Heart left ventricle (tissue), 16 donors: ENCODE measurements around the gene SSR1. TPM values are rescaled to one million over a fixed set of nuclear protein-coding genes. Genes with fewer than 3 reads are reported as not detected.
"Not testable (repeated sequence)": the region's sequence is repeated elsewhere in the genome, so short reads cannot be mapped to it uniquely, and the experiment has no call there.

ENCODE experiments used
- ATAC-seq, 4 donors: fragments of 200-7000 bp; cut with Tn5 transposase; one replicate each; pipeline ENCODE4 v1.9.1; 2020 to 2022; ENCODE audit warnings: moderate library complexity in 4 of 4, mild to moderate bottlenecking in 3 of 4, moderate number of reproducible peaks in 1 of 4
- DNase-seq, 5 donors: peaks; one replicate each; pipeline ENCODE4 v3.0.0-alpha.2; 2020
- H3K27ac ChIP-seq, 12 donors: fragments of 200-600 bp; sonication (generic) in 4 of 12; one replicate each; pipeline versions ENCODE4 v1.5.0 to v1.8.0; 2016 to 2022; ENCODE audit warnings: mild to moderate bottlenecking in 2 of 12
- H3K27me3 ChIP-seq, 9 donors: fragments of 200-600 bp; sonication (generic) in 2 of 9; one replicate each; pipeline versions ENCODE4 v1.5.1 to v1.8.0; 2016 to 2022; ENCODE audit warnings: mild to moderate bottlenecking in 3 of 9
- H3K36me3 ChIP-seq, 9 donors: fragments of 200-600 bp; sonication (generic) in 2 of 9; one replicate each; pipeline versions ENCODE4 v1.5.0 to v1.8.0; 2018 to 2022; ENCODE audit warnings: mild to moderate bottlenecking in 2 of 9
- H3K4me1 ChIP-seq, 12 donors: fragments of 200-600 bp; sonication (generic) in 4 of 12; one replicate each; pipeline versions ENCODE4 v1.5.0 to v1.8.0; 2016 to 2022; ENCODE audit warnings: mild to moderate bottlenecking in 3 of 12
- H3K4me3 ChIP-seq, 12 donors: fragments of 200-600 bp; sonication (generic) in 4 of 12; one replicate each; pipeline versions ENCODE4 v1.5.0 to v1.8.0; 2017 to 2022; ENCODE audit warnings: mild to moderate bottlenecking in 9 of 12, moderate library complexity in 4 of 12
- H3K9me3 ChIP-seq, 12 donors: fragments of 200-600 bp; sonication (generic) in 4 of 12; one replicate each; pipeline versions ENCODE4 v1.5.0 to v1.8.0; 2016 to 2022; ENCODE audit warnings: mild to moderate bottlenecking in 1 of 12
- POLR2A ChIP-seq, 2 donors: fragments of 450-650 bp; IDR thresholded peaks; one replicate each; pipeline ENCODE4 v1.6.1; 2017; ENCODE audit warnings: antibody characterized with exemption in 2 of 2, mild to moderate bottlenecking in 2 of 2, moderate library complexity in 2 of 2
- WGBS, 4 donors: extraction: QIAGEN DNeasy Blood & Tissue Kit in 2 of 4; methylation state at CpG; one replicate each; pipeline versions ENCODE4 v1.1.5 to v1.1.7; 2013 to 2018; 5-methylcytosine and 5-hydroxymethylcytosine counted together
- intact Hi-C, 10 donors: fragments of 100-400 bp; cut with DNase I; formaldehyde crosslinking; loops; one replicate each; pipeline versions ENCODE4 v1.11.1 to v1.14.2; 2022
- long read RNA-seq, 3 donors: library from polyadenylated mRNA; unstranded; transcript quantifications; one replicate each; pipeline ENCODE4 v2.0.0, GENCODE V29; 2020 to 2021
- polyA plus RNA-seq, 2 donors: library from polyadenylated mRNA; stranded (reverse); fragments of 200-250 nt; gene quantifications; one replicate each; pipeline ENCODE4 v1.2.3, GENCODE V29; 2013
- total RNA-seq, 9 donors: library from RNA; depleted of rRNA in 2 of 9; stranded (reverse); fragments of >200 nt in 2 of 9; fragmentation: NEBNext Ultra II Directional in 3 of 9; extraction: Animal tissue kit (Norgen Biotek cat#: 25700) in 3 of 9; gene quantifications; one replicate each; pipeline versions ENCODE4 v1.1.0 to v1.2.4, GENCODE V29; 2016 to 2023
- TF ChIP-seq, protein P1 (sequence below), 12 donors: fragments of 200-600 bp; sonication (generic) in 4 of 12; IDR thresholded peaks; one replicate each; pipeline versions ENCODE4 v1.5.0 to v1.8.0; 2018 to 2022; ENCODE audit warnings: antibody characterized with exemption in 12 of 12, mild to moderate bottlenecking in 5 of 12
- donor health status: ischemic (EF 13 %, LVEDD 7.1; RV severe dilation, severe dysfunction).
- donor health status: healthy with polysubstance abuse.
- donor health status: DM: no; HTN: yes; CAD: no.
- donor health status: DM: no; HTN: no; CAD: no.
- donor health status: ischemic (EF 25% LVEDD 6.9; RV normal size, moderate dysfunction).
- donor health status: ischemic (EF 25% LVEDD 5.7; RV mildly dilated, moderate dysfunction).
- donor health status: healthy.
- donor health status: DM: yes; HTN: yes; CAD: no.
- donor health status: ischemic (EF 35%, LVEDD 5.7; RV mildly dilated, moderate dysfunction).
- donor health status: nonischemic (EF 11% LVEDD 7.7; RV severe dilation, severe dysfunction).
- donor health status: DM: yes; HTN: yes; CAD: no.
- donor health status: PGD.
- donor health status: ischemic (EF 29% LVEDD 5.4; RV normal size, mild dysfunction).
- donor health status: nonischemic (EF 23%, LVEDD 6.1; RV moderate dilation, normal function).

Gene SSR1
- total RNA-seq, result 100 to 1,000 TPM in 1 of 9 donors, 10 to 100 TPM in 8; 20.6 to 106 (median 67.9) TPM
- polyA plus RNA-seq, result 10 to 100 TPM in 1 of 2 donors, 1 to 10 TPM in 1; 8.6 to 80.0 TPM
- long read RNA-seq, donor 1, full-length matches to known transcripts, result 31 of 40 reads
- long read RNA-seq, donor 1, partial matches to known transcripts, result 2 of 40 reads
- long read RNA-seq, donor 1, other reads (novel, unspliced or antisense), result 7 of 40 reads
- long read RNA-seq, donor 2, full-length matches to known transcripts, result 166 of 215 reads
- long read RNA-seq, donor 2, partial matches to known transcripts, result 8 of 215 reads
- long read RNA-seq, donor 2, other reads (novel, unspliced or antisense), result 41 of 215 reads
- long read RNA-seq, donor 3, full-length matches to known transcripts, result 51 of 60 reads
- long read RNA-seq, donor 3, partial matches to known transcripts, result 1 of 60 reads
- long read RNA-seq, donor 3, other reads (novel, unspliced or antisense), result 8 of 60 reads

GRCh38 chr6:7312616-7313504 lies at the start of gene SSR1:
SSR1 (minus strand) TSS chr6:7313199; CDS start chr6:7313120, 79 bp downstream.
- H3K27ac ChIP-seq, result peak within 1 kb of the TSS; percentile 51 to 97 (median 94)
- H3K9me3 ChIP-seq, result no peaks in the 10 kb centered on the region
- peak within 1 kb of the TSS; percentile 78 to 100 (median 90) for H3K4me3 ChIP-seq
- TF ChIP-seq, protein P1, sequence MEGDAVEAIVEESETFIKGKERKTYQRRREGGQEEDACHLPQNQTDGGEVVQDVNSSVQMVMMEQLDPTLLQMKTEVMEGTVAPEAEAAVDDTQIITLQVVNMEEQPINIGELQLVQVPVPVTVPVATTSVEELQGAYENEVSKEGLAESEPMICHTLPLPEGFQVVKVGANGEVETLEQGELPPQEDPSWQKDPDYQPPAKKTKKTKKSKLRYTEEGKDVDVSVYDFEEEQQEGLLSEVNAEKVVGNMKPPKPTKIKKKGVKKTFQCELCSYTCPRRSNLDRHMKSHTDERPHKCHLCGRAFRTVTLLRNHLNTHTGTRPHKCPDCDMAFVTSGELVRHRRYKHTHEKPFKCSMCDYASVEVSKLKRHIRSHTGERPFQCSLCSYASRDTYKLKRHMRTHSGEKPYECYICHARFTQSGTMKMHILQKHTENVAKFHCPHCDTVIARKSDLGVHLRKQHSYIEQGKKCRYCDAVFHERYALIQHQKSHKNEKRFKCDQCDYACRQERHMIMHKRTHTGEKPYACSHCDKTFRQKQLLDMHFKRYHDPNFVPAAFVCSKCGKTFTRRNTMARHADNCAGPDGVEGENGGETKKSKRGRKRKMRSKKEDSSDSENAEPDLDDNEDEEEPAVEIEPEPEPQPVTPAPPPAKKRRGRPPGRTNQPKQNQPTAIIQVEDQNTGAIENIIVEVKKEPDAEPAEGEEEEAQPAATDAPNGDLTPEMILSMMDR (IDR thresholded peaks at IDR 0.05), result peak in 1 of 12 donors; percentile 6
- peak in 1 of 2 donors; percentile 89 for TF ChIP-seq POLR2A (IDR thresholded peaks at IDR 0.05)
- WGBS, 4 donors, result 0% methylated on average over 40 to 83 of the region's 83 CpGs
- H3K4me1 ChIP-seq, result peaks cover 0 to 58% (median 21%) of the 10 kb centered on the region in 12 donors
- peak; percentile 100 for ATAC-seq
- no peaks in the 10 kb centered on the region for H3K27me3 ChIP-seq
- DNase-seq, result peak; percentile 98 to 99 (median 99)
- H3K36me3 ChIP-seq, result peaks cover 0 to 22% (median 20%) of the 10 kb centered on the region in 9 donors
- intact Hi-C loops, result loop anchor here (1.0 to 10.0 kb wide), 5 partner anchors 72 to 302 kb away; partner anchors contain the start of genes CAGE1 (in 10 of the 10) and RIOK1 (in 10 of the 10)

GRCh38 chr6:7351916-7352315 lies 38.9 kb upstream of the SSR1 start:
- H3K27me3 ChIP-seq, H3K27ac ChIP-seq, H3K36me3 ChIP-seq, H3K9me3 ChIP-seq, H3K4me1 ChIP-seq, intact Hi-C loops, ATAC-seq, H3K4me3 ChIP-seq, DNase-seq: not testable (repeated sequence)
- 60 to 75% (median 67%) methylated on average over 3 of the region's 3 CpGs for WGBS, 4 donors

GRCh38 chr6:7350591-7350990 lies 37.6 kb upstream of the SSR1 start:
- H3K9me3 ChIP-seq, H3K4me1 ChIP-seq, H3K27ac ChIP-seq, ATAC-seq, H3K4me3 ChIP-seq, DNase-seq, intact Hi-C loops, H3K36me3 ChIP-seq, H3K27me3 ChIP-seq: not testable (repeated sequence)
- 78 to 85% (median 82%) methylated on average over 1 of the region's 1 CpG for WGBS, 4 donors

- H3K4me3 ChIP-seq, DNase-seq, H3K27me3 ChIP-seq, H3K27ac ChIP-seq, H3K4me1 ChIP-seq, intact Hi-C loops, ATAC-seq, H3K9me3 ChIP-seq, H3K36me3 ChIP-seq: not testable (repeated sequence)
- WGBS, 4 donors, result 53 to 65% (median 58%) methylated on average over 2 of the region's 2 CpGs
Measured at GRCh38 chr6:7347551-7347997, 34.6 kb upstream of the SSR1 start.

GRCh38 chr6:7344773-7345450 lies 31.9 kb upstream of the SSR1 start:
- H3K27ac ChIP-seq, H3K9me3 ChIP-seq, H3K27me3 ChIP-seq, H3K4me1 ChIP-seq, H3K36me3 ChIP-seq, intact Hi-C loops, DNase-seq, H3K4me3 ChIP-seq, ATAC-seq: not testable (repeated sequence)
- WGBS, 4 donors, result 66 to 87% (median 80%) methylated on average over 10 of the region's 10 CpGs
